HG03196 (cell line): Measurements from ENCODE around the gene TMEM43.

Experiments
- ATAC-seq: cut with Tn5 transposase; IDR thresholded peaks from one replicate; pipeline ENCODE4 v1.9.1; 2021; ENCODE audit not compliant: unreplicated experiment

The TMEM43 gene

DNA sequence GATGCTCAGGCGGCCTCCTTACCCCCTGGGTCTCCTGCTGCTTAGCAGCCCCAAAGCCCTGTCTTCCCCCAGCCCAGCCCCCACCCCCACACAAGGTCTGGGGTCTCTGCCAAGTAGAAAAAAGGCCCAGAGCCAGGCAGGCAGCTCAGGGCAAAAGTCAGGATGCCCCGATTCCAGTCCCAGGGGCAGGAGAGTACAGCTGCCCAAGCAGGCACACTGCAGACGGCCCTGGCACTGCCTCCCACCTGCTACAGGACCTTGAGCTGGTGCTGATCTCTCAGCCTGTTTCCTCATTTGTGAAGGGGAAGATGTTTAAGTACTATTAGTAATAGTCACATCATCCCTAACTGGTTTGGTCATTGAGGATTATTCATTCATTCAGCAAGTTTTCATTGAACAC lies 12.6 kb downstream of the TMEM43 start:
- no peak for ATAC-seq

DNA sequence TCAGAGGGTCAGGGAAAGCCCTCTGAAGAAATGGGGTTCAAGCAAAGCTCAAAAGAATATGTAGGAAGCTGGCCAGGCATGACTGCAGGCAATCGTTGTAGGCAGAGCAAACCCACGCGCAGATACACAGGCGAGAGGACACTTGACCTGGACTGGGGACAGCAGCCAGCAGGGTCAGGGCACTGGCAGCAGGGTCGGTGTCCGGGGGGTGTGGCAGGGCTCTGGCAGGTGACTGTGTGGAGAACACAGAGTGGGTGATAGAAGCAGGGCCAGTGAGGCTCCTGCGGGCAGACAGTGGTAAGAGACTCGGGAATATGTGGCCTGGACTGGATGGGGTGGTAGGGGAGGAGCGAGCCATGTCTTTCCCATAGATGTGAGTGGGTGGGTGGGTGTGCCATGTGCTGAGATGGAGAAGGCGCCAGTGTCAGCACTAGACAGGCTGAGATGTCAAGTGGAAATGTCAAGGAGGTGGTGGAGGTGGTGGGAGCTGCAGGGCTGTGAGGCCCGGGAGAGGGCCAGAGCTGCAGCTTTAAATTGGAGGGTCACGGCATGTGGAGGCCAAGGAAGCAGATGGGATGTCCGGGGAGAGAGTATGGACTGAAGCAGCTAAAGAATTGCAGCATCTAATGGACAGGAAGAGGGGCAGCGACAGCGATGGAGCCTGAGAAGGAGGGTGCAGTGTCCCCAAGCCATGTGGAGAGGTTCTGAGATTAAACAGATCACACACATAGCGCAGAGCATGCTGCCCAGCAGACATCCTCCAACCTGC lies 13.4 kb downstream of the TMEM43 start:
- no peak for ATAC-seq

DNA sequence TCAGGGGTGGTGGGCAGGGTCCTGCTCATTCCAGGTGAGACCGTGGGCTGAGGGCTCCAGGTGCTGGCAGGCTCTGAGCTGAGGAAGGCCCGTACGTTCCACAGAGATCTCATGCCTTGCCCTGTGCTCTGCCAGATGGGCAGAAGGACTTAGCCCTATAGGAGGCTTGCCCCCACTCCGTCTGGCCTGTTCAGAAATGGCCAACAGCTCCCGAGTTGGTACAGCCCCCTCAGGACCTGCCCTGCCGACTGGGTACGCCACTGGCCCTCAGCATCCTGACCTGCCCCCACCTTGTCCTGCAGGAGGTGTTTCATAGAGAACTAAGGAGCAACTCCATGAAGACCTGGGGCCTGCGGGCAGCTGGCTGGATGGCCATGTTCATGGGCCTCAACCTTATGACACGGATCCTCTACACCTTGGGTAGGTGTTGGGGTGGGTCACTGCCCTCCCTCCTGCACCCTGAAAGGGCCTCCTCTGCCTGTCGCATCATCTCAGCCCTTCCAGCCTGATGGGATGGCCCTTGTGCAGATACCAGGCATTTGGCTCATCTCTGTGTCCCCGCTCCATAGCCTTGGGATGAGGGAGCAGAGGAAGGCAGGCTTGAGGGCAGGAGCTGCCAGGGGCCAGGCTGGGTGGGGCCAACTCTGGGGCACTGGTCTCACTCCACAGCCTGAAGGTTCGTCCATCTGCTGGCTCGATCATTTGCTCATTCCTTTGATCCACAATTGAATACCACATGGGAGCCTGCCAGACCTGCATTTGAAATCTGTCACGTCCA lies 14.2 kb downstream of the TMEM43 start:
- ATAC-seq = no peak

DNA sequence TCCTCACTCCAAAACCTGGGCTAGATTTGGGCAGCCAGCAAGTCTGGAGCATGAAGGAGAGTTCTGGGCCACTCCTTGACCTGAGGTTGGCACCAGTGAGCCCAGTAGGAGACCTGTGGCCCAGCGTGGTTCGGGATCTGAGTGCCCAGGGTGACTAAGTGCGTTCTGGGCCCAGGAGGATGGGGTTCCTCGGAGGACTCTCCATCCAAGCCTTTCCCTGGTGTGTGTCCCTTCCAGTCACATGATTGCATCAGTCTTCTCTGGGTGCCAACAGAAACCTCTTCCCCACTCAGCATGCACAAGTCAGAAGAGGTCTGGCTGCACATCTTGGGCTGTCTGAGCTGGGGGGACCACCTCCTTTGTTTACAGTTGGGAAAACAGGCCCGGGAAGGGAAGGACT lies 14.9 kb downstream of the TMEM43 start:
- ATAC-seq = no peak

DNA sequence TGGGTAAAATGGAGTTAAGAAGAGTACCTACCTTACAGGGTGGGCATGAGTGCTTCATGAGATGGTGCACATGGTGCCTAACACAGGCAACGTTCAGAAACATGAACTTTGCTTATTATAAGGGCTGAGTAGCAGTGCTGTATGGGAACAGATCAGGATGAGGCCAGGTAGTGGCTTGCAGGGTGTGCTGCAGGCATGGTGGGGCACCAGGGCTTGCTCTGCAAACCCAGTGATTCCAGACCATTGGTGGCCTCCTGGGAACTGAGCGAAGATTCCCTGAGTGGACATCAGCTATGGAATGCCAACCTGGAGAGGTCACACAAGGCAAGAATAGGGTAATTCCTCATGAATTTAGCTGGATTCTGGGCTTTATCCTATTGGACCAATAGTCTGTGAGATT lies 15.8 kb downstream of the TMEM43 start:
- no peak for ATAC-seq

DNA sequence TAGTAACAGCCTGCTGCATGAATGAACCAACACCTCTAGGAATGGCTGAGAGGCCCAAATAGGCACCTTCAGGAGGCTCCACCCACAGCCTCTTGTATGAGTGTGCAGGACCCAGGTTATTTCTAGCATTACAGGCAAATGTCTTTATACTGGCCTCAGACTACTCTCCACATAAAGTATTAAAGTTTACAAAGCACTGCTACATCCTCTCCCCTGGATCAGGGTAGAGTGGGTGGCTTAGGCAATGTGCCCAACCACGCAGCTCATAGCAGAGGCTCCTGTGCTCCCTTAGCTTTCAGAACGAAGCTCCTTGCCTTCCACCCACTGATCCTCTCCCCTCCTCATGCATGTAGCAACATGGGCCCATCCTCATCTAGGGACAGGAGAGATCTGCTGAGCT lies 16.3 kb downstream of the TMEM43 start:
- no peak for ATAC-seq

DNA sequence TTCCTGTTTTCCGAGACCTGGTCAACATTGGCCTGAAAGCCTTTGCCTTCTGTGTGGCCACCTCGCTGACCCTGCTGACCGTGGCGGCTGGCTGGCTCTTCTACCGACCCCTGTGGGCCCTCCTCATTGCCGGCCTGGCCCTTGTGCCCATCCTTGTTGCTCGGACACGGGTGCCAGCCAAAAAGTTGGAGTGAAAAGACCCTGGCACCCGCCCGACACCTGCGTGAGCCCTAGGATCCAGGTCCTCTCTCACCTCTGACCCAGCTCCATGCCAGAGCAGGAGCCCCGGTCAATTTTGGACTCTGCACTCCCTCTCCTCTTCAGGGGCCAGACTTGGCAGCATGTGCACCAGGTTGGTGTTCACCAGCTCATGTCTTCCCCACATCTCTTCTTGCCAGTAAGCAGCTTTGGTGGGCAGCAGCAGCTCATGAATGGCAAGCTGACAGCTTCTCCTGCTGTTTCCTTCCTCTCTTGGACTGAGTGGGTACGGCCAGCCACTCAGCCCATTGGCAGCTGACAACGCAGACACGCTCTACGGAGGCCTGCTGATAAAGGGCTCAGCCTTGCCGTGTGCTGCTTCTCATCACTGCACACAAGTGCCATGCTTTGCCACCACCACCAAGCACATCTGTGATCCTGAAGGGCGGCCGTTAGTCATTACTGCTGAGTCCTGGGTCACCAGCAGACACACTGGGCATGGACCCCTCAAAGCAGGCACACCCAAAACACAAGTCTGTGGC lies 16.9 kb downstream of the TMEM43 start:
- ATAC-seq = no peak

DNA sequence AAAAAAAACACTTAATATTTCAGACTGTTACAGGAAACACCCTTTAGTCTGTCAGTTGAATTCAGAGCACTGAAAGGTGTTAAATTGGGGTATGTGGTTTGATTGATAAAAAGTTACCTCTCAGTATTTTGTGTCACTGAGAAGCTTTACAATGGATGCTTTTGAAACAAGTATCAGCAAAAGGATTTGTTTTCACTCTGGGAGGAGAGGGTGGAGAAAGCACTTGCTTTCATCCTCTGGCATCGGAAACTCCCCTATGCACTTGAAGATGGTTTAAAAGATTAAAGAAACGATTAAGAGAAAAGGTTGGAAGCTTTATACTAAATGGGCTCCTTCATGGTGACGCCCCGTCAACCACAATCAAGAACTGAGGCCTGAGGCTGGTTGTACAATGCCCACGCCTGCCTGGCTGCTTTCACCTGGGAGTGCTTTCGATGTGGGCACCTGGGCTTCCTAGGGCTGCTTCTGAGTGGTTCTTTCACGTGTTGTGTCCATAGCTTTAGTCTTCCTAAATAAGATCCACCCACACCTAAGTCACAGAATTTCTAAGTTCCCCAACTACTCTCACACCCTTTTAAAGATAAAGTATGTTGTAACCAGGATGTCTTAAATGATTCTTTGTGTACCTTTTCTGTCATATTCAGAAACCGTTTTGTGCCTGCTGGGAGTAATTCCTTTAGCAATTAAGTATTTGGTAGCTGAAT lies 17.9 kb downstream of the TMEM43 start:
- no peak for ATAC-seq

DNA sequence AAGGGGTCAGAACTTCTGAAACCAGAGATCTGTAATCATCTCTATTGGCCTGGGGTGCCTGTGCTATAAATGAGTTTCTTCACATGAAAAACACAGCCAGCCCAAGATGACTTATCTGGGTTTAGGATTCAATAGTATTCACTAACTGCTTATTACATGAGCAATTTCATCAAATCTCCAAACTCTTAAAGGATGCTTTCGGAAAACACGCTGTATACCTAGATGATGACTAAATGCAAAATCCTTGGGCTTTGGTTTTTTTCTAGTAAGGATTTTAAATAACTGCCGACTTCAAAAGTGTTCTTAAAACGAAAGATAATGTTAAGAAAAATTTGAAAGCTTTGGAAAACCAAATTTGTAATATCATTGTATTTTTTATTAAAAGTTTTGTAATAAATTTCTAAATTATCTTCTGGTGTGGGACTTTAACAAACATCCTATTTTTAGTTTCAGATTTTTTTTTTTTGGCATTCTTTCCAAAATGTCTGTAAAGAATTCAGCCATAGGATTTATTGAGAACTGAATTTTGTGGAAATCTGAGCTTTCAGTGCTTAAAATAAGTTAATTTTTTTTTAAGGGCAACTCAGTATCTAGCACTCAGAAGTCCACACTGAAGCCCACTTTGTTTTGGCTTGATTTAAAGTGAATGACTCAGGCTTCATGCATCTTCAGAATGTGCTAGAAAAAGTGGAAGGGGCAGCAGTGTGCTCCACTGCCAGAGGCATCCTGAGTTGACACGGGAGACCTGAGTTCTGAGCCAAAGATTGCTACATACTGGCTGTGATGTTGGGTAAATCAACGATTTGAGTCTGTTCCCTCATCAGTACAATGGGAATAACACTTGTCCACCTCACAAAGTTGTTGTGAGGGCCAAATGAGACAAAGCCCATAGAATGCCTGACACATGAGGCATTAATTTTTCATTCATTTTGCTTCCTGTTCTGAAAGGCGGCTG lies 18.7 kb downstream of the TMEM43 start:
- no peak for ATAC-seq

DNA sequence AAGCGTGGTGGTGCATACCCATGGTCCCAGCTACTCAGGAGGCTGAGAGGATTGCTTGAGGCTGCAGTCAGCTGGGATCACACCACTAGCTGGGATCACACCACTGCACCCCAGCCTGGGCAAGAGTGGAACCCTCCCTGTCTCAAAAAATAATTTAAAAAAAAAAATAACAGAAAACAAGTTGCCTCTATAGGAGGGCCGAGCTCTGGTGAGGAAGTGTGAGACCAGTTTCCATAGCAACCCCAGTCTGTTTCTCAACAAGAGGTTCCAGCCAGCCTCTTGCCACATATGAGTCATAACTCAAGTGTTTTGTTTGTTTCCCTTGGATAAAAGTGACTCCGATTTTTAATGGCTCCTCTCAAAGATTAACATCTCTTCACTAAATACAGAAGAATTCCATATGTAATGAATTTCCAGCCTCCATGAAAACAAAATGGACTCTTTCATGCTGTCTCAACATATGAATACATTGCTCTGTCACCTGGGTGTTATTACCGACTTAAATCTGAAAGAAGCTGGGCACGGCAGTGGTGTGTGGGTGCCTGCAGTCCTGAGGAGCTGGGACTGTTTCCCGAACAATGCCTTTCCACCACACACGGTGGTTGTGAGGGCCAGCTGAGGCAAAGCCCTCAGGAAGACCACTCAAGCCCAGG lies 19.7 kb downstream of the TMEM43 start:
- peak; percentile 90 for ATAC-seq

DNA sequence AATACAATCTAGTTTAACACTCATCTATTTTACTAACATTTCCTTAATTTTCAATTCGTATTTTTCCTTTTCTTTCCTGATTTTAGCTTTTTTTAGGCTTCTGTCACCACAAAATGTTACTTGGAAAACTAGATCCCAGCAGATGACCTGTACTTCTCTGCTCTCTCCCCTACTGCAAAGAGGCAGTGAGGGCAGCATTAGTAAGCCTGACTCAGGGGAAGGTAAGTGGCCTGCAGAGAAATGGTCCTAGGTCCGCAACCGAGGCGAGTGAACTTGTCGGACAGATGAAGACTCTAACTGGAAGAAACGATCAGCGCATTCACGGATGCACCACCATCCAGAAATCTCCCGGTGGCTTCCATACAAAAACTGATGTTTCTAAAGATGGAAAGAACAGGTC lies 20.4 kb downstream of the TMEM43 start:
- no peak for ATAC-seq

DNA sequence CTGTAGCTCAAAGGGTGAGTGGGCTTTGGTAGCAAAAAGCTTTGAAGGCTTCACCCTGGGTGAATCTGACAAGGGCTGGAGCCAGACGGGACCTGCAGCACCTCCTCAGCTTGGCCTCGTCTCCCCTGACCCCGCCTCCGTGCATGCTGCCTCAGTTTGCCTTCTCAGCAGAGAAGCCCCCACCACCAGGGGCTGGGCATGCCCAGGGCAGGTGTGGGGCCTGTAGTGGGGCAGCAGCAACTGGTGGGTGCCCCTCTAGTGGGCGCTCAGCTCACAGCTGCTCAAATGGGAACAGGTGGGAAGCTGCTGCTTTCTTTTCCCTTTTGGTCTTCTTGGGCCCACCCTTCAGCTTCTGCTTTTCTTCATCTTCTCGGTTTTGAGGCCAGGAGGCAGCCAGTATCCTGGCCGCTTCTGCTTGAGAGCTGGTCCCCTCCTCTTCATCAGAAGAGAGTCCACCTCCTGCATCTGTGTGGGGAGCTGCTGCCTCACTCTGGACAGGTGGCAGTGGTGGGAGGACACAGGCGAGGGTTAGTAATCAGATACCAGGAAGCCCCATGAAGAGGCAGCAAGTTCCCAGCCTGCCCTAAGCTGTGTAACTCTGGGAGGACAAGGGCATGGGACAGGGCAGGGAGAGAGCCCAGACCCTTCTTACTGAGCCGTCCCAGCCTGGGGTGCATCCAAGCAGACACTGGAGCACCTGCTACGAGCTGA lies 21.0 kb downstream of the TMEM43 start:
- no peak for ATAC-seq

DNA sequence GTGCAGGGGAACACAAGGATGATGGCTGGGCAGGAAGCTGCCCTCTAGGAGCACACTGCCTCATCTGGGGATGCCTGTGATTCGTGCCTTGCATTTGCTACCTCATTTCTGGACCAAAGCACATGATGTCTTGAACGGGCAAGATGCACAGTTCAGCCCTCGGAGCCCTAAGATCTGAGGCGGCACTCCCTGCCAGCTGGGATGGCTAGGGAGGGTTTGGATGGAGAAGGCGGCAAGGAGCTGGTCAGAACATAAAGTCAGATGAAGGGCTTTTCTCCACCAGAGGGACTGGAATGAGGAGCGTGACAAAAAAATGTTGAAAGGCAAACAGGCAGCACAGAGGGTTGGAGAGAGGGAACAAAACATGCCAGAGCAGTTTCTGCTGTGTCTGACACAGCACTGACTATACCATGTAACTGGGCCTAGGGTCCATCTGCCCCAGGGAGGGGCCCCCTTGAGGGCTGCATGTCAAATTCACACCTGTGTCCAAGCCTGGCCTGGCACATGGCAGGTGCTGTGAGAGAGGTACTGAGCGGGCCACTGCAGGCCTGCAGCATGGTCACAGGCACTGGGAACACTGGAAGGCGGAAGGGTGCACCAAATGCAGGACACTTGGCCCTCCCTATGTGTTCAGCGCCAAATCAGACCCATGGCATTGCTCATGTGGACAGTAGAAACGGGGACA lies 21.7 kb downstream of the TMEM43 start:
- no peak for ATAC-seq

DNA sequence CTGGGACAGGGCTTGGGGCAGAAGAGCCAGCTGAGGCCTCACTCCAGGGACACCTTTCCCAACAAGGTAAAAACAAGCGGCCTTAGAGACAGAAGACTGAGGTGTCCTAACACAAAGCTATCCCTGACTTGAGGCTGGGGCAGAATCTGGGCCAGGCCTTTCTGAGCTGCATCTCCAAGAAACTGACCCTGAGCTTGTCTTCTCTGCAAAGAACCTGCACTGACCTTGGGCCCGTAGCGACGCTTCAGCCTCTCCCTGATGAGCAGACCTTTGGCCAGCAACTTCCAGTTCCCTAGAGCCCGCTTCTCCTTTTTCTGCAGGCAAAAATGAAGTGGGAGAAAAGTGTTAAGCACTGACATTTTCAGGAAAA lies 22.2 kb downstream of the TMEM43 start:
- ATAC-seq = no peak

DNA sequence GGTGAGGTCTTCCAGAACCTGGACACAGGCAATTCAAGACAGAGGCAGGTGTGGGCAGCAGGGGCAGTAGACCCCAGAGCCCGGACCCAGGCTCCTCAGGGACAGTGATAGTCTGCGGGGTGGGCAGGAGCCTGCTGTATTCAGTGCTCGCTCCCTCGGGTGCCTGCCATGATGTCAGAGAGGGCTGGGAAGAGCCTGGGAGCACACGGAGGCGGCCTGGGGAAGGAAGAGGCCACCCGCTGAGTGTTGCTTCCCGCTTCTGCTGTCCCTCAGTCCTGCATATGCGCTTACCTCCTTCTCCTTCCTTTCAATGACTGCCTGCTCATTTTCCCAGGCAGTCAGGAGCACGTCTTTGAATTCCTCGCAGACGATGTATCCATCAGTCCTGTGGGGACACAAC lies 22.8 kb downstream of the TMEM43 start:
- ATAC-seq = no peak

DNA sequence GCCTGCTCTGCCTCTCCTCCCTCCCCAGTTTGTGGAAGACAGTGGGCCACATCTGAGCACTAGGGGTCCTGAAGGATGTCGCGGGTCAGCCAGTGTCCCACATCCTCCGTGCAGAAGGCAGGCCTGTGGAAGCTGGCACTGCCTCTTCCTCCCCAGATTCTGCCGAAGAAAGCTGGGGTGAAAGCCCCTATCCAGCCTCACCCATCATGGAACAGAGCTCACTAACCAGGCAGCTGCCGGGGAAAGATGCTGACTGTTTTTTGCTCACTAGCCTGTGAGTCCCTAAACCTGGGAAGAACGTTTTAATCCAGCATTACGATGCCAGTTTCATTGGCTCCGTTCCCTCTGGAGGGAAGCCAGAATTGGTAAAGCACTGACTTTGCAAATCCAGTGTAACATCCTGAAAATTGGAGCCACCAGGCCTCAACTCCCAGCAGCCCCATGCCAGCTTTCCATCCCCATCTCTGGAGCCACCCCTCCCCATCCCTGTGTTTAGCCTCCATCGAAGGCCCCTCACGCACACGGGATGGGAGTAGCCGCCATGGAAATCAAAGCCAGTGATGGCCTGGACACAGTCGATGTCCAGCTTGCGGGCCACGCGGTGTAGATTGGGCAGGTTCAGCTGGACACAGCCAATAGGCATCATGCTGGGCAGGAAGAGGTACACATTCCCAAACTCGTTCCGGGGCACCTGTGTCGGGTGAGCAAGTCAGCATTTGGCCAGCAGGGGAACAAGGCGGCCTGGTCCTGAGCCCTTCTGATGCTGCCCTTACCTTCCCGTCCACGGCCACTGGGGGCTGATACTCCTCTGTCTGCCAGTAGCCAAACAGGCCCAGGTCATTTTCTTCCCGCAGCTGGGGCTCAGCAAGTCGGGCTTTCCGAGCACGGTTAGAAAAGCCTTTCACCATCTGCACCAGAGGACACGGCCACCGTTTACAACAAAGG lies 23.5 kb downstream of the TMEM43 start:
- no peak for ATAC-seq

DNA sequence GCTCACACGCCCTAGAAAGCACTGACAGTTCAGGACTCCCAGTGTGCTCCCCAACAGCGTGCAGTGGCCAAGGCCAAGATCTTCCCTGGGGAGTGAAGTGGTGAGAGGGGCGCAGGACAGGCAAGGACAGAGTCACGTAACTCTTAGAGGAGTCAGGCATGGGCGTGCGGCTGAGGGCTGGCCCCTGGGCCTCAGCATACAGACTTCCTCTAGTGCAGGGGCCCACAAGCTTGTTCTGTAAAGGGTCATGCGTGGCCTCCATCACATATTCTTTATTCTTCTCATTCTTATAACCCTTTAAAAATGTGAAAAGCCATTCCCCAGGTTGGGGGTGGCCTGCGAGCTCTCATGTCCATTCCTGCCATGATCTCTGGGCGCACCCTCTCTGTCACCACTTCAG lies 25.2 kb downstream of the TMEM43 start:
- ATAC-seq = no peak
